A549 (cell line): ENCODE measurements around the gene TNP2. TPM values are rescaled to one million over a fixed set of nuclear protein-coding genes. Genes with fewer than 3 reads are reported as not detected.

Experiments
- ATAC-seq, 2 experiments: fragments of 200-7000 bp in 1 of 2; fragments of >200 bp in 1 of 2; cut with Nextera tagmentation in 1 of 2; cut with Tn5 transposase in 1 of 2; 3 replicates each; pipeline versions ENCODE4 v1.8.0 to v1.9.1; 2018 to 2020; ENCODE audit warnings: mild to moderate bottlenecking in 1 of 2, moderate library complexity in 1 of 2
- CTCF ChIA-PET: fragments of 300-600 bp; sonication (Branson Sonifier 250); formaldehyde crosslinking; extraction: SDS; loops from one replicate; lab custom pipeline; 2021; ENCODE audit warnings: antibody characterized with exemption, inconsistent platforms; lab: Yijun Ruan, JAX
- POLR2A ChIA-PET: fragments of 350-600 bp; formaldehyde crosslinking; extraction: SDS; loops from one replicate; lab custom pipeline; 2021; ENCODE audit warnings: antibody characterized with exemption, inconsistent platforms; lab: Yijun Ruan, JAX
- DNase-seq, 2 experiments: peaks; one replicate each; pipeline versions ENCODE4 v3.0.0 to v3.0.0-alpha.2; 2011 to 2016; ENCODE audit warnings: low read depth in 1 of 2, low spot score in 1 of 2
- FAIRE-seq: peaks from 2 replicates; lab custom pipeline; 2011; peaks lifted over from hg19 to GRCh38; lab: Jason Lieb, UNC
- H3K27ac ChIP-seq, 2 experiments: fragments of >200 bp; sonication (Bioruptor Twin); formaldehyde crosslinking; 3 replicates each; pipeline ENCODE4 v1.5.1; 2016 to 2017
- H3K4me1 ChIP-seq: fragments of >200 bp; sonication (Bioruptor Twin); formaldehyde crosslinking; 3 replicates; pipeline ENCODE4 v1.6.1; 2016
- H3K4me2 ChIP-seq: fragments of >200 bp; sonication (Bioruptor Twin); formaldehyde crosslinking; 3 replicates; pipeline ENCODE4 v1.6.1; 2016
- H3K4me3 ChIP-seq: fragments of >200 bp; sonication (Bioruptor Twin); formaldehyde crosslinking; 3 replicates; pipeline ENCODE4 v1.5.1; 2016
- H3K9me3 ChIP-seq: fragments of >200 bp; sonication (Bioruptor Twin); formaldehyde crosslinking; 3 replicates; pipeline ENCODE4 v1.6.1; 2016
- BHLHE40 ChIP-seq: IDR thresholded peaks from 2 replicates; pipeline ENCODE4 v1.6.1; 2012; ENCODE audit warnings: low read depth, low read length, inconsistent platforms
- CEBPB ChIP-seq, 2 experiments: fragments of >200 bp in 1 of 2; sonication (Bioruptor Twin) in 1 of 2; formaldehyde crosslinking in 1 of 2; IDR thresholded peaks; 2 replicates each; pipeline ENCODE4 v1.6.1; 2012 to 2016
- CHD2 ChIP-seq: fragments of 150-350 bp; IDR thresholded peaks from 2 replicates; pipeline ENCODE4 v1.6.1; 2014; ENCODE audit warnings: low read length; ENCODE audit not compliant: partially characterized antibody
- CTCF ChIP-seq: fragments of >200 bp; sonication (Bioruptor Twin); formaldehyde crosslinking; IDR thresholded peaks from 3 replicates; pipeline ENCODE4 v1.5.1; 2016
- E2F6 ChIP-seq: IDR thresholded peaks from 2 replicates; pipeline ENCODE4 v1.6.1; 2012; ENCODE audit warnings: low read depth, borderline replicate concordance
- ESRRA ChIP-seq: fragments of 150-350 bp; IDR thresholded peaks from 2 replicates; pipeline ENCODE4 v1.6.1; 2014; ENCODE audit warnings: mild to moderate bottlenecking, low read length, borderline replicate concordance
- HMGXB4 ChIP-seq: fragments of 250-450 bp; sonication (Bioruptor Pico); IDR thresholded peaks from 2 replicates; pipeline ENCODE4 v1.5.0; 2021; ENCODE audit warnings: mild to moderate bottlenecking, moderate library complexity, borderline replicate concordance
- HOXA7 ChIP-seq: fragments of 250-450 bp; sonication (Bioruptor Pico); IDR thresholded peaks from 2 replicates; pipeline ENCODE4 v1.5.0; 2020; ENCODE audit warnings: mild to moderate bottlenecking, moderate library complexity
- HOXB13 ChIP-seq: fragments of 250-450 bp; sonication (Bioruptor Pico); IDR thresholded peaks from 2 replicates; pipeline ENCODE4 v1.5.0; 2020; ENCODE audit warnings: low read depth, mild to moderate bottlenecking, moderate library complexity
- HOXB5 ChIP-seq: fragments of 250-450 bp; sonication (Bioruptor Pico); IDR thresholded peaks from 2 replicates; pipeline ENCODE4 v1.5.0; 2020; ENCODE audit warnings: mild to moderate bottlenecking, moderate library complexity
- MAX ChIP-seq: IDR thresholded peaks from 2 replicates; pipeline ENCODE4 v1.6.1; 2012
- MYC ChIP-seq: IDR thresholded peaks from 2 replicates; pipeline ENCODE4 v1.6.1; 2012; ENCODE audit warnings: mild to moderate bottlenecking, inconsistent platforms, low read length, improper control_type of control experiment, borderline replicate concordance
- PBX3 ChIP-seq: IDR thresholded peaks from 2 replicates; pipeline ENCODE4 v1.6.1; 2012
- PHF8 ChIP-seq: fragments of 200-600 bp; sonication (generic); IDR thresholded peaks from 2 replicates; pipeline ENCODE4 v1.6.1; 2016; ENCODE audit warnings: low read depth, mild to moderate bottlenecking, antibody characterized with exemption, moderate library complexity, borderline replicate concordance
- POLR2A ChIP-seq: IDR thresholded peaks from 2 replicates; pipeline ENCODE4 v1.6.1; 2012; ENCODE audit warnings: mild to moderate bottlenecking, low read length
- RAD21 ChIP-seq, 2 experiments: fragments of >200 bp in 1 of 2; sonication (Bioruptor Twin) in 1 of 2; formaldehyde crosslinking in 1 of 2; IDR thresholded peaks in 1 of 2; conservative IDR thresholded peaks in 1 of 2; 2 replicates in 1 of 2; 3 replicates in 1 of 2; pipeline ENCODE4 v1.6.1; 2012 to 2018; ENCODE audit warnings: inconsistent platforms in 1 of 2
- REST ChIP-seq: fragments of 200-600 bp; sonication (generic); IDR thresholded peaks from 2 replicates; pipeline ENCODE4 v1.6.1; 2016; ENCODE audit warnings: antibody characterized with exemption, mild to moderate bottlenecking, moderate library complexity
- RNF2 ChIP-seq: fragments of 200-600 bp; sonication (generic); IDR thresholded peaks from 2 replicates; pipeline ENCODE4 v1.6.1; 2016; ENCODE audit warnings: low read depth, mild to moderate bottlenecking, antibody characterized with exemption, moderate library complexity, borderline replicate concordance
- SMC3 ChIP-seq: fragments of >200 bp; sonication (Bioruptor Twin); formaldehyde crosslinking; IDR thresholded peaks from 3 replicates; pipeline ENCODE4 v1.6.1; 2018; ENCODE audit warnings: inconsistent platforms
- SREBF2 ChIP-seq: fragments of 450-650 bp; IDR thresholded peaks from 2 replicates; pipeline ENCODE4 v1.6.1; 2014; ENCODE audit warnings: mild to moderate bottlenecking, moderate library complexity
- ZFP36 ChIP-seq: fragments of 450-650 bp; IDR thresholded peaks from 2 replicates; pipeline ENCODE4 v1.6.1; 2014; ENCODE audit warnings: borderline replicate concordance; ENCODE audit not compliant: partially characterized antibody
- ZSCAN20 ChIP-seq: fragments of 250-450 bp; sonication (Bioruptor Pico); IDR thresholded peaks from 2 replicates; pipeline ENCODE4 v1.8.0; 2022; ENCODE audit warnings: mild to moderate bottlenecking, moderate library complexity
- WGBS: methylation state at CpG from one replicate; pipeline ENCODE4 v1.1.6; 2017; ENCODE audit errors: missing lambda C conversion rate; 5-methylcytosine and 5-hydroxymethylcytosine counted together
- polyA plus RNA-seq, 4 experiments: library from polyadenylated mRNA; depleted of rRNA in 3 of 4; stranded (reverse); fragments of >200 nt; fragmentation: RNase III in 1 of 4; extraction: RNeasy Plus Mini Kit Qiagen cat#74134 plus additional on column Dnase treatment in 1 of 4; gene quantifications; 2 replicates in 3 of 4; 3 replicates in 1 of 4; pipeline ENCODE4 v1.2.3, GENCODE V29; 2011 to 2017

Gene TNP2
- polyA plus RNA-seq, 2 of the 4 experiments (the other 2 are of a cell fraction): not detected

- TF ChIP-seq E2F6: no peak
- TF ChIP-seq SREBF2: no peak
- TF ChIP-seq HOXB5 (CRISPR knock-in tag): no peak
- no peak for TF ChIP-seq ESRRA
- no peak for TF ChIP-seq HOXB13 (CRISPR knock-in tag)
- no peak for TF ChIP-seq CHD2
- no peak for TF ChIP-seq HOXA7 (CRISPR knock-in tag)
- no peak for TF ChIP-seq MAX
- TF ChIP-seq PHF8: no peak
Observed at GRCh38 chr16:11310997-11311561, 42.0 kb upstream of the TNP2 start (continued).

- no peak for DNase-seq
- ChIA-PET POLR2A (no interaction called here), CTCF (interaction anchor here (0.9 kb wide), 1 partner anchor 18 kb away, joined by 3 read pairs; no protein-coding TSS in a partner anchor)
- no peak for FAIRE-seq
- Histone ChIP-seq H3K9me3 (no peaks in the 10 kb centered on the region), H3K4me1 (peaks cover 18% of the 10 kb centered on the region), H3K4me3 (no peak overlapping the region), H3K4me2 (no peak overlapping the region), H3K27ac (no peak overlapping the region; a peak in 1 of 6 replicates)
- no peak for ATAC-seq
- TF ChIP-seq HOXB5 (CRISPR knock-in tag): no peak
- no peak for TF ChIP-seq CTCF
- no peak for TF ChIP-seq SMC3
- no peak for TF ChIP-seq CHD2
- TF ChIP-seq ZSCAN20 (CRISPR knock-in tag): no peak
- TF ChIP-seq ZFP36: no peak
- TF ChIP-seq RNF2: no peak
- no peak for TF ChIP-seq CEBPB (IDR thresholded peaks at IDR 0.05)
- TF ChIP-seq POLR2A: no peak
- no peak for TF ChIP-seq HMGXB4
- no peak for TF ChIP-seq RAD21 (conservative IDR thresholded peaks at IDR 0.05 in 1 of 2, IDR thresholded peaks at IDR 0.05 in 1 of 2)
- no peak for TF ChIP-seq BHLHE40
- no peak for TF ChIP-seq REST
- no peak for TF ChIP-seq MYC
- TF ChIP-seq PBX3: no peak
- 83% methylated on average over 3 of the region's 3 CpGs for WGBS
Observed at GRCh38 chr16:11310634-11310977, 41.5 kb upstream of the TNP2 start.
